RPMI7951 (cell line): ENCODE measurements around the gene METTL26. TPM values are rescaled to one million over a fixed set of nuclear protein-coding genes. Genes with fewer than 3 reads are reported as not detected.

Source experiments
- DNase-seq: peaks from one replicate; pipeline ENCODE4 v3.0.0-alpha.2; 2012; ENCODE audit warnings: low read depth
- total RNA-seq: library from RNA; depleted of rRNA; stranded (reverse); fragments of >200 nt; shearing (Covaris generic); gene quantifications from 2 replicates; pipeline ENCODE4 v1.2.3, GENCODE V29; 2014

Gene METTL26
- total RNA-seq, 1 experiment from 2014 or later = 117 TPM

DNA sequence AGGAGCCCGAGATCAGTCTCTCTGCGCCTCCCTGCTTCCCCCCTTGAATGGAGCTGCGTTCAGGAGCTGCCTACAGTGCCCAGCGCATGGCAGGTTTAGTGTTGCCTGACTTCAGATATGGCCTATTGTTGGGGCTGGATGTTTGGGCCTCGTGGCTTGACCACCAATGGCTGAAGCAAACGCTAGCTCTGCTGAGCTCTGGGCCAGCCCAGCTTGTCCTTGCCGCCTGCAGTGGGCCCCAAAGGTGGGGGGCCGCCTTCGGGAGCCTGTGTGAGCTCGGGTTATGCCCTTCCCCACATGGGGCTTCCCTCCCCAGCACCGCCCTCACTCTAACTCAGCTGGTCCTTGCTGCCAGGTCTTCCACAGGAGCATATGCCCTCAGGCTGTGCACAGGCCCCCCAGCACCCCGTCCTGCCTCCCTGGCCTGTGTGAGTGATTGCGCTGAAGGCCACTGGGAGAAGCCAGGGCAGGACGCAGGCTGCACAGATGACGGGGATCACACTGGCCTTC lies 2.0 kb upstream of the METTL26 start:
- DNase-seq = no peak

GRCh38 chr16:637081-638018 lies 1.2 kb upstream of the METTL26 start:
- peak; percentile 84 for DNase-seq

GRCh38 chr16:635573-636205 lies 416 bp downstream of the METTL26 start:
- no peak for DNase-seq

DNA sequence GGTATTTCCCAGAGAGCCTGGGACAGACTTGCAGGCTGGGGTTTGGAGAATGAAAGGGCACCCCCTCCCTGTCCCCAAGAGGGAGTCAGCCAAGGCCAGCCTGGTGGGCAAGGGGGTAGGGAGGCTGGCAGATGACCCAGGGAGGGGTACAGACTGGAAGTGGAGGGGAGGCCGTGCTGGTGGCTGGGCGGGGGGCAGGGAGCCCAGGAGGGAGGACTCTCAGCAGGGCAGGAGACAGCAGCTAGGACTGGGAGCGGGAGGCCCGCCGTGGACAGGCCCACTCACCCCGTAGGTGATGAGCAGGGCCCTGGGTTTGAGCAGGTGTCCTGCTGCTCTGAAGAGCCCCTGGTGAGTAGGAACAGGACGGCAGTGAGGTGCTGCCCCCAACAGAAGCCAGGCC lies 1.1 kb downstream of the METTL26 start:
- no peak for DNase-seq

GRCh38 chr16:634051-634670 lies 1.9 kb downstream of the METTL26 start:
- no peak for DNase-seq

GRCh38 chr16:633336-634050 lies 2.6 kb downstream of the METTL26 start:
- no peak for DNase-seq

GRCh38 chr16:632486-633335 lies 3.4 kb downstream of the METTL26 start:
- no peak for DNase-seq

GRCh38 chr16:631808-632358 lies 4.2 kb downstream of the METTL26 start:
- DNase-seq = no peak

- DNase-seq = no peak
These were observed 5.2 kb downstream of the METTL26 start, which contains the start of gene WFIKKN1 for GRCh38 chr16:630815-631405. WFIKKN1 (plus strand) TSS chr16:630985; CDS start chr16:631254, 269 bp downstream.

- no peak for DNase-seq
These were observed 5.8 kb downstream of the METTL26 start for GRCh38 chr16:630249-630814.

DNA sequence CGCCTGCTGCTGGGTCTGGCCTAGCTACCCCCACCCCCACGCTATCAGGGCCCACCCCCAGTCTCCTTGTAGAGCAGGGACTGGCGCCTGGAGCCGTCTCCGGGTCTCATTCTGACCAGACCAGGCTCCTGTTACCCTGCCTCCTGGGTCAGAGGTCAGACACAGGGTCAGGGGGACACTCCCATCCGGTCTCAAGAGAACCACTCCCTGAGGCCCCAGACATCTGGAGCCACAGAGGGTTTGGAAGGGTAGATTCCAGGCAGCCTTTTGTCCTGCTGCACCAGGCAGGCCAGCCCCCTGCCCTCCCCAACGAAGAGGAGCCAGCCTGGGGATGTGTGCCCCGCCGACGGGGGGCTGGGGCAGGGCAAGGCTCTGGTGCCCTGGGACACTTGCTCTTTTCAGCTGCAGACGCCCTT lies 6.3 kb downstream of the METTL26 start:
- DNase-seq = no peak

GRCh38 chr16:629185-629832 lies 6.8 kb downstream of the METTL26 start:
- DNase-seq = no peak

DNA sequence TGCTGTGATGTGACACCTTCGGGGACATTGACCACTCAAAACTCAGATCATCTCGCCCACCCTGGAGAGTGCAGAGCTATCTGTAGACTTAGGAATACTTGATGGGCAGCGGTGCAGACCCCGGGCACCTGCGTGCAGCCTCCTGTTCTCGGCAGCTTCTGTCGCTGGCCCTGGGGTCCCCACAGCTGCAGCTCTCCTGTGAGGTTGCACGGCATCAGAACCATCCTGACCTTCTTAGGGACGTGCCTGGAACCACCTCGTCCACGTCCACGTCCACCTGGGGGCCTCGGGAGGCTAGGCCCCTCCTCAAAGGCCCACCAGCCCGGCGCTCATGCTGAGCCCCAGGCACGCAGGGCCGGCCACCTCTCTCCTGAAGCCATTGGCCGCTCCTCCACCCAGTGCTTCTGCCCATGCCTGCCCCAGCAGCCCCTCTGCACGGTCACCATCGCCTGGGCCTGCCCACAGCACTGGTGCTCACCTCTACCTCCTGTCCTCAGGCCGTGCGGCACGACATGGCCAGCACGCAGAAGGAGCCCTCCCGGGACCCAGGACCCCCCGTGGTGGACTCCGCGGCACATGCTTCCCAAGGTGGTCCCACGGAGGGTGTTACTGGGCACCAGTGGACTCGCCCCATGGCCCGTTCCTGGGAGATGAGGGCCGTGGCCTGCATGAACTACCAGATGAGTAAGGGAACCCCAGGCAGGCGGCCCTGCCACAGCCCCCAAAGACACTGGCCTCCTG lies 7.6 kb downstream of the METTL26 start:
- no peak for DNase-seq

- DNase-seq = no peak
These were observed 8.5 kb downstream of the METTL26 start for GRCh38 chr16:627454-628239.

- peak; percentile 88 for DNase-seq
These were observed 9.2 kb downstream of the METTL26 start for GRCh38 chr16:626787-627453.

- DNase-seq = no peak
These were observed 9.9 kb downstream of the METTL26 start for GRCh38 chr16:625977-626765.
